COLO829 (cell line): Measurements from ENCODE around the gene STAT4.
"Not testable (repeated sequence)": the region's sequence is repeated elsewhere in the genome, so short reads cannot be mapped to it uniquely, and the experiment has no call there.

Experiments
- DNase-seq: peaks from one replicate; pipeline ENCODE4 v3.0.0; 2012; ENCODE audit warnings: low spot score

Gene STAT4

GRCh38 chr2:191013932-191014652 lies 136.7 kb downstream of the STAT4 start, which contains the start of gene STAT1:
TSS of gene STAT1 (minus strand) at chr2:191014171. CDS start at chr2:191010003, 4,168 bp downstream.
- DNase-seq = peak; percentile 89

GRCh38 chr2:191013682-191013931 lies 137.2 kb downstream of the STAT4 start:
- no peak for DNase-seq

GRCh38 chr2:191012845-191013681 lies 137.7 kb downstream of the STAT4 start:
- no peak for DNase-seq

DNA sequence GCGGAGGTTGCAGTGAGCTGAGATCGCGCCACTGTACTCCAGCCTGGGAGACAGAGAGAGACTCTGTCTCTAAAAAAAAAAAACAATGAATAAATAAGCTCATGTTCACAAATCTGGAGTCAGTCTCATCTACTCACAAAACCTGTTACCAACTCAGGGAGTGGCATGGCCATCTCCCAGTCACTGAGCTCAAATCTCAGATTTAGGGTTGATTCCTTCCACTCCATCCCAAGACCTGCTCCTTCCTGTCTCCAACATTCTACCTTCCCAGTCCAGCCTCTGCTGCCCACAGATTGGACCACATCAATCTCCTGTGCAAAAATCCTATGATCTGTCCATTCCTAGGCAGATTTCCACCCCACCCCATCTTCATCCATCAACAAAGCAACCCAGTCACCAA lies 138.4 kb downstream of the STAT4 start:
- no peak for DNase-seq

- no peak for DNase-seq
Observed at GRCh38 chr2:191010887-191011885, 139.6 kb downstream of the STAT4 start.

GRCh38 chr2:191009541-191010374 lies 141.0 kb downstream of the STAT4 start:
- DNase-seq = no peak

DNA sequence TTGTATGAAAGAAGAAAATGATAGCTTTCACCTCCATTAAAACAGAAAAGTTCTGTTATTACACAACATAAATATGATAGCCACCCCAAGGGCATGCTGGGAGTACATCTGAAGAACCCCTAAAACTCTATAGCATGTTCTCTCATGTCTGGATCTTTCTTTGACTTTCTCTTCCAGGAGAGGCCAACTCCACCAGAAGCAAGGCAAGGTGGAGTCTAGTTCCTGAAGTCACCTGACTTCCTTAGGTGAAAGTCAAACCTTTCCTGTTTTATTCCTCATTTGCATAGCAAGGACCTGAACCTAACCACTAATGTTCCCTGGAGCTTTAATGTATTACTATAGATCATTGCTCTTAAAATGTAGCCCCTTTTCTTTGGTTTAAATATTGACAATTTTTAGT lies 142.5 kb downstream of the STAT4 start:
- no peak for DNase-seq

DNA sequence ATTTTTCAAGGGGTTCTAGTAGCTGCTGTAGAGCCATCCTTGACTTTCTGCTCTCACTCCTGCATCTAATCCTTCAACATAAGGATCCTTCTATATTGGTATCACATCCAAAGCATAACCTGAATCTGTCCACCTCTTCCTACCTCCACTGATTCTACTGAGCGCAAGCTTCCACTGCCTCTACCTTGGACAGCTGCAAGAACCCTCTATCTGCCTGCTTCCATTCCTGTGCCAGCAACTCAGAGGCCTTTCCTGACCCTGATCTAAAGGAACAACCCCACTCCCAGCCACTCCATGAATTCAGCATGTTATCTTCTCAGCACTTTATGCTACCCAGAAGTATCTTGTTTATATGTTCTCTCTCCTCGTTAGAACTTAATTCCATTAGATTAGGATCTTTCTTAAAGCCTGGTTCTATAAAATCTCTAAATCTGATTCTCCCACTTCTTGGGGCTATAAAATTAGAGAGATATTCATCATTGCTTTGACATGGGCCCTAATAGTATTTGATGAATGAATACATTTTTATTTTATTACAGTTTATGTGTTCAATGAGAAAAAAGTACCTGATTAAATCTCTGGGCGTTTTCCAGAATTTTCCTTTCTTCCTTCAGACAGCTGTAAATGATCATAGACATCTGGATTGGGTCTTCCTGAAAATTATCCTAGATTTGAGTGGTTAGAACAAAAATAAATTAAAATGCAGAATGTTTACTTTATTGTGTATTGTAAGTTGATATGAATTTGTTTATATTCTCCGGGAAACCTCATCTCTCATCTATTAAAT lies 143.6 kb downstream of the STAT4 start:
- no peak for DNase-seq

DNA sequence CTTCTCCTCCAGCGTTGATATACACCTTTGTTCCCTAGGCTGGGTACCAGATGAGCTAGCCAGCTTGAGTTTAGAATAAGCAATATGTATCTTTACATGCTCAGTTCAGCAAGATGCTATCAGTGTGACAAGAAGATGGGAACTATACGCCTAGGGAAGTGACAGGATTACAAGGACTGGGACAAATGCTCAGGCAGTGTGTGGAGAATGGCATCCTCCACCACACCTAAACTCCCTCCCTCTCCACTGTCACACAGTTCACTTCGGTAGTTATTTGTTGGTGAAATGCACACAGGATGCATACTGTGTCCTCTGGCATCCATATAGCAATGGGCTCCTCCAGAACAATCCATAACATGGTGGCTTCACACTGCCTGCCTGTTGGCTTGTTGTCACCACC lies 144.5 kb downstream of the STAT4 start:
- DNase-seq = no peak

- DNase-seq = no peak
Observed at GRCh38 chr2:191003405-191004309, 147.1 kb downstream of the STAT4 start.

- no peak for DNase-seq
Observed at GRCh38 chr2:191001624-191002023, 149.2 kb downstream of the STAT4 start.

DNA sequence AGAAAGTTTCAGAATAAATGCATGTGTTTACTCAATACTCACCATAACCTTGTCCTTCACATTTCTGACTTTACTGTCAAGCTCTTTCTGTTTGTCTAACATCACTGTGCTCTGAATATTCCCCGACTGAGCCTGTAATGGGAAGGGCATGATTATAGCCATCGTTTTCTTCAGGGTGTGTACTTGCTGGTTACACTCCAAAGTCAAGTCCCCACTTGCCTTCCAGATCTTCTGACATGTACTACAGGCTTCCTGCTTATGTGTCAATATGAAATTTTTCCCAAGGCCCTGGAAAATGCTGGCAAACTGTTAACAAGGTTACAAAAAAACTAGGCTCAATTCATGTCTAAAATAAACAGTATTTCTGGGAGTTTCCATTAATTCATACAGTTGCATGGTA lies 149.8 kb downstream of the STAT4 start:
- no peak for DNase-seq

- no peak for DNase-seq
Observed at GRCh38 chr2:190999949-191000665, 150.7 kb downstream of the STAT4 start.

DNA sequence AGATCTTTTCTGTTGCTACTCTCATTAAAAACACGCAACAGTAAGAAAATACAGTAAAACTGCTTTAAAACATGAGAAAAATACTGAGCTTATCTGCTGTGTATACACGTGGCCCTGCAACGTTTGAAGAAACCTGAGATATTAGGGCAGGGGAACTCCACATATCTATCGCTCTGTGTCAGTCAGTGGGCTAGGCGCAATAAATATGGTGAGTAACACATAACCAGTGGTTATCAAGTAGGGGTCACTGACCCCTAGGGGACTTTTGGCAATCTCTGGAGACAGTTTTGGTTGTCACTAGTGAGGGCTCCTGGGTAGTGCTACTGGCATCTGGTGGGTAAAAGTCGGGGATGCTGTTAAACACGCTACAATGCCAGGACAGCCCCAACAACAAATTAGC lies 151.7 kb downstream of the STAT4 start:
- DNase-seq = no peak

DNA sequence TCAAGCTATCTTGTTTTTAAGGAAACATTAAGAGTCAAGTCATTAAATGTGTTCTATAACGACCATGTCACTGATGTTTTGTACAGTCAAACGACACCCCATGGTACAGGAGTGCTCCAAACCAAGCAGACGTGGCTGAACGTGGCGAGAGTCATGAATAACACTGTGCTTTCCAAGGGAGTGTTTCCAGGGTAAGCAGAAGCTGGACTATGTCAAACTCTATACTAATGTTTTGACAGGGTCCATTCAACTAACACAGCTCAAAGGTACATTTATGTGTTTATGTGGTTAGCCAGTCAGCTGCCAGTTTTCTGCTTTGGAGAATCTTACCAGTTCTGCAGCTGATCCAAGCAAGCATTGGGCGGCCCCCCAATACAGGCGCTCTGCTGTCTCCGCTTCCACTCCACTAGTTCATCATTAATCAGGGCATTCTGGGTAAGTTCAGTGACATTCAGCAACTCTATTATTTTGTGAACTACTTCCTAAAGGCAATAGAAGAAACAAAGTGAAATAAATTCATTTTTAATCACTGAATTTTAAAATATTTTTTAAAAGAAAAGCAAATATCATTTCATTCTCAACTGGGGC lies 153.2 kb downstream of the STAT4 start:
- no peak for DNase-seq

DNA sequence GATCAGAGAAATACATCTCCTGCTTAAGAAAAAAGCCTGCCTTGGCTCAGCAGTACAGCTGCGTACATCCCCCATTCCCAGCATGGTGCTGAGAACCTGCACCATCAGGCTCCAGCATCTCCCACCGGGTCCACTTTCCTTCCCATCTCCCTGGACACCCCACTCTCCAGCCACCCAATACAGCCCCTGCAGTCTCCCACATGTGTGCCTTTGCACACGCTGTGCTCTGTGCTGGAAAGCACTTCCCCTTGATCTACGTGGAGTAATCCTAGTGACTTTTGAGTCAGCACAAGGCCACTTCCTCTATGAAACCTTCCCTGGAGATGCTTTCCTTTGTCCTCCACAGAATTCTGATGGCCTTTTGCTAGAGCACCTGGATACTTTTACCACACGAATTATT lies 153.8 kb downstream of the STAT4 start:
- DNase-seq = no peak

- DNase-seq = peak; percentile 46
Observed at GRCh38 chr2:190996338-190996946, 154.4 kb downstream of the STAT4 start.

GRCh38 chr2:190995315-190995714 lies 155.5 kb downstream of the STAT4 start:
- DNase-seq = not testable (repeated sequence)
